Stimulated activated CD8-positive, alpha-beta memory T cell treated with anti-CD3 and anti-CD28 coated beads, Interleukin-4, amount 100 ng/mL, for 48 hours (primary cell): ENCODE measurements around the gene SLC29A4.
"Not testable (repeated sequence)": the region's sequence is repeated elsewhere in the genome, so short reads cannot be mapped to it uniquely, and the experiment has no call there.

Experiments
- DNase-seq: peaks from one replicate; pipeline ENCODE4 v3.0.0-alpha.2; 2020

Gene SLC29A4

GRCh38 chr7:5275510-5275909 lies 7.2 kb upstream of the SLC29A4 start:
- not testable (repeated sequence) for DNase-seq

GRCh38 chr7:5276123-5276522 lies 6.6 kb upstream of the SLC29A4 start:
- not testable (repeated sequence) for DNase-seq

- DNase-seq = no peak
These were observed 6.1 kb upstream of the SLC29A4 start for GRCh38 chr7:5276611-5277010.

GRCh38 chr7:5278766-5279165 lies 4.0 kb upstream of the SLC29A4 start:
- no peak for DNase-seq

DNA sequence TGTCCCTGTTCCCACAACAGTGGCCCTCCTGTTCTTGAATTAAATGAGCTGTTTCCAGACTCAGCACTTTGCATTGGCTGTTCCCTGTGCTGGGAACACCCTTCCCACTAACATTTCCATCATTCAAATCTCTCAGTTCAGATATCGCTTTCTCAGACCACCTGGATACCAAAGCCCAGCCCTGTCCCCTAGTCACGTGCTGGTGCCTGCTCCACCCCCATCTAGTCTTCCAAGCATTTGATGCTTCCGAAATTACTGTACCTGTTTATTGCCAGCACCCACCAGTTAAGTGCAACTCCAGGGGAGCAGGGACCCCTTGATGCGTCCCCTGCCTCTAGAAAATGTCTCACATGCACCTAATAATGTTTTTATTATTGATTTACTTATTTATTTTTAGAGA lies 3.0 kb upstream of the SLC29A4 start:
- no peak for DNase-seq

DNA sequence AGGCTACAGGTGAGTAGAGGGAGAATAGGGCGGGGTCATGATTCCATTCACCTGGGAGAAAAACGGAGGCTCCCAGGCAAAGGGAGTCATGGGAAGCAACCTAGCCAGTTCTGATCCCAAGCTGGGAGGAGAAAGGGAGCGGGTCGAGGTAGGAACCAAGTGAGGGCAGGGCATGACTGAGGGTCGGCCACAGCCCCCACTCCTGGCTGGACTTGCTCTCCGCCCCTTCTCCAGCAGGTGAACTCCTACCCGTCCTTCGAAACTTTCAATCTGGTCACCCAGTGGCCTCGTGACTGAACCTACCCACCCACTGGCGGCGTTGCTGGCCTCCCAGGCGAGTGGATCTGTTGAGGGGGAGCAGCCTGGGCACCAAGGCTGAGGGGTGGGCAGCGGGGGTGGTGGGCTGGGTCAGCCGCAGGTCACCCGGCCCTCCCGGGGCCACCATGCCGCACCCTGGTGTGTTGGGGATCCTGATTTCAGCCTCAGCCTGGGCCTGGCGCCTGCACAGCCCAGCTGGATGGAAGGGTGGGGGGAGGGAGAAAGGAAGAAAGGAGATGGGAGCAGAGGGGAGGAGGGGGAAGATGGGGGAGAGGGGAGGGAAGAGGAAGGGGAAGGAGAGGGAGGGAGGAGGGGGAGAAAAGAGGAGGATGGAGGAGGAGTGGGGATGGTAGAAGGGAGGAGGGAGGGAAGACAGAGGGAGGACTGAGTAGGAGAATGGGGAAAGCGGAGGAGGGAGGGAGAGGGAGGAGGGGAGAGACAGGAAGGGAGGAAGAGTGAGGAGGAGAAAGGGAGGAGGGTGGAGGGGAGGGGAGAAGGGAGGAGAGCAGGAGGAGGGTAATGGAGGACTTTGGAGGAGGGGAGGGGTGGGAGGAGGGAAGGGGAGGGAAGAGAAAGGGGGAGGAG lies 894 bp upstream of the SLC29A4 start:
- not testable (repeated sequence) for DNase-seq

DNA sequence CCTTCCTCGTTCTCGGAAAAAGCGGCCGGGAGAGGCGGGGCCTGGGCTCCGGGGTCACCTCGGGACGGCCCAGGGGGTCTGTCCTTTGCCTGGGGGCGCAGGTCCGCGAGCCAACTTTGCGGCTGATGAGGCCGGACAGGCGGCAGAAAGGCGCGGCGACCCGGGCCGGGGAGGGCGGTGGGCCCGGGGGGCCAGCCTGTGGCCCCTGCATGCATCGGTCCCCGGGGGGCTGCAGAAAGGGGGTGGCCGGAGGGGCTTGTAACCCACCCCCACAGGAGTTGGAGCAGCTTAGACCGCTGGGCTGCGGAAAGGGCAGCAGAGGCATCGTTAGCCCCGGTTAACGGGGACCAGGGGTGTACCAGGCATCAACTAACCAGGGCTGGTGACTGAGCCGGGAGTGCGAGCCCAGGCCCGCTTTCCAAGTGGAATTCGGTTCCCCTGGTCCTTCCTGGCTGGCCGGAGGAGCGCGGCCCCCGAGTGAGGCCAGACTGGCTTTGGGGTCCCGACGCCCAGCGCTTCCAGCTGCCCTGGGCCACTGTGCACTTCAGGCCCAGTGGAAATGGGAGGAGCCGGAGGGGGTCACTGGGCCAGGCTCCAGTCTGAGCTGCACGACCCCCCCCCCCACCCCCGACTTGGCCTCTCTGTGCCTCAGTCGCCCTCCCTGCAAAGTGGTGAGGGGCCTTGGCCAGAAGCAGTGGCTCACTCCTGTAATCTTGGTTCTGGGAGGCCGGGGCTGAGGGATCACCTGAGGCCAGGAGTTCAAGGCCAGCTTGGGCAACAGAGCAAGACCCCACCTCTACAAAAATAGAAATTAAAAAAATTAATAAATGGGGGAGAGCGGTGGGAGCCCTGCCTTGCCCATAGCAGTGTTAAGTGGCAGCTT lies 919 bp downstream of the SLC29A4 start:
- DNase-seq = no peak

- DNase-seq = peak; percentile 62
These were observed 1.9 kb downstream of the SLC29A4 start for GRCh38 chr7:5284304-5285281.

DNA sequence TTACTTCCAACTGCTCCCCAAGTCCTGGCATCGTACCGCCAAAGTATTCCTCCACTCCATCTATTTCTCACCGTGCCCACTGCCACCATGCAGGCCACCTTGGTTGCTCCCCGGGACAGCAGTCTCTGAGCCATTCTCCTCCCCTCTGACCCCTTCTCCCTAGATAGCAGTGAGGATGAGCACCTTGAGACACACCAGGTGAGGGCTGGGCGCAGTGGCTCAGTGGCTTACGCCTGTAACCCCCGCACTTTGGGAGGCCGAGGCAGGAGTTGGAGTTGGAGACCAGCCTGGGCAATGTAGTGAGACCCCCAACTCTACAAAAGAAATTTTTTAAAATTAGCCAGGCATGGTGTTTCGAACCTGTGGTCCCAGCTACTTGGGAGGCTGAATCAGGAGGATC lies 4.2 kb downstream of the SLC29A4 start:
- no peak for DNase-seq

GRCh38 chr7:5287373-5287772 lies 4.6 kb downstream of the SLC29A4 start:
- DNase-seq = not testable (repeated sequence)

- no peak for DNase-seq
These were observed 5.1 kb downstream of the SLC29A4 start for GRCh38 chr7:5287802-5288201.

GRCh38 chr7:5288560-5288959 lies 5.8 kb downstream of the SLC29A4 start:
- DNase-seq = not testable (repeated sequence)

DNA sequence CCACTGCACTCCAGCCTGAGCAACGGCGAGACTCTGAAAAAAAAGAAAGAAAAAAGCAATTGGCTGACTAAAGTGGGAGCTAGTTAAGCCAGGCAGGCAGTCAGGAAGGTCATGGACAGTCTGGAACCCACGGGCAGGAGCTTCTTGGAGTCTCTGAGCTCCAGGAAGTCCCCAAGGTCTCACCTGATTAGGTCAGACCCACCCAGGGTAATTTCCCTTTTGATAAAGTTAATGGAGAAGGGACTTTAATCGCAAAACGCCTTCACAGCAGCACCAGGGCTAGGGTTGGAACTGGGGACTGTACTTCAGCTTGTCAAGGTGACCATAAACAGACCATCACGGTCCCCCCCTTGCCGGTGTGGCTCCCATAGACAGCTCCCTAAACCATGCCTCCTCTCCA lies 6.6 kb downstream of the SLC29A4 start:
- DNase-seq = no peak

DNA sequence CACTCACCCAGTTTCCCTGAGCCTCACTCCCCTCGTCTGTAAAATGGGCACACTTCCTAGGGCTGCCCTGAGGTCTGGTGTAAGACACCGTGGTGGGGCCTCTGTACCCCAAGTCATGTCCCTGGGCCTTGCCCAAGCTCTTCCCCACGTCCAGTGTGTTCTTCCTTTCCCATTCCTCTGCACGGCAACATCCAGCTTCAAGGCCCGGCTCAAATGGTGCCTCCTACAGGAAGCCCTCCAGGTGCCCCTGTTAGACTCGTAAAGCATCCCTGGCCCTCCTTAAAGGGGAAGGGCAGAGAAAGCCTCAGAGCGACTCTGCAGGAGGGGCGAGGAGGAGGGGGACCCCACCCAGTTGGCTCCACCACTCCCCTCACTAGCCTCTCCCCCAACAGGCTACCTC lies 8.6 kb downstream of the SLC29A4 start:
- no peak for DNase-seq

- DNase-seq = not testable (repeated sequence)
These were observed 9.1 kb downstream of the SLC29A4 start for GRCh38 chr7:5291711-5292335.

- DNase-seq = no peak
These were observed 11.6 kb downstream of the SLC29A4 start for GRCh38 chr7:5294169-5294987.

DNA sequence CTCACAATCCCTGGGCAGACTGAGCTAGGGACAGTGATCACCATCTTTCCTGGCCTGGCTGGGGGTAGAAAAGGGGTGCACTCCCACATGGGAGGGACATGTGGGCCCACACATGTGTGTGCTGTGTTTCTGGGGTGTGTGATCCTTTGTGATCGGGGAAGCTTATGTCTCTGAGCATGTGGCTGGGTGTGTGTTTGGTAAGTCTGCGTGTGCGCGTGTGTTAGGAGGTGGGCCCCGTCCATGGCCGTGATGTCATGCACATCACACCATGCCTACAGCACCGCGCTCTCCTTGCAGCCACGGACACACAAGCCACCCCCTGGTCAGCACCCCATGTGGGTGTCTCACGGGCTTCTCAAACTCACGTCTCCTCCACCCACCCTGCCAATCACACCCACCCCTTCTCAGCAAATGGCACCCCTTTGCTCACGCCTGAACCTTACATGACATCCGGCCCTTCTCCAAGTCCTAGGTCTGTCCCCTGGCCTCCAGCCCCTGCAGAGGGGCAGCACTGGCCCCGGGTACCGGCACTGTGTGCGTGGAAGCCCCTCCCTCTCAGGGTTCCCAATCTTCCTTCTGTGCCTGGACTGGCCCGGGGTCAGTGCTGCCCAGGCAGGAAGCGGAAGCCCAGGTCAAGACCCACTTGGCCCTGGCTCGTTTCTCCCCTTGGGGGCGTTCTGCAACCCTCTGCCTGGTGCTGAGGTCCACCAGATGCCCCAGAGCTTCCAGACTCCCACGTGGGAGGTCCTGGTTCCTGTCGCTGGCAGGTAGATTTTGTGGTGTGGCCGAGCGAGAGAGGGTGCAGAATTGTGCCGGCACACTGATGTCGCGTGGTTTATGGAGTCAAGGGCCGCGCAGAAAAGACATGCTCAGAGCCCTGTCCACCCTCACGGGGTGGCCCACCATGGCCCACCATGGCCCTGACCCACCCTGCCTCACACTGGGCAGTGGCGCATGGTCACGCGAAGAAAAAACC lies 12.6 kb downstream of the SLC29A4 start:
- DNase-seq = no peak

- DNase-seq = peak; percentile 31
These were observed 13.4 kb downstream of the SLC29A4 start for GRCh38 chr7:5296015-5296610.

- DNase-seq = peak; percentile 79
These were observed 14.0 kb downstream of the SLC29A4 start for GRCh38 chr7:5296611-5297226.
